ENCODE results near the gene ARHGEF28. TPM values are rescaled to one million over a fixed set of nuclear protein-coding genes. Genes with fewer than 3 reads are reported as not detected.

ARHGEF28 gene
- total and polyA plus RNA-seq, 8 donors = 13.9 to 156 (median 55.7) TPM

DNA sequence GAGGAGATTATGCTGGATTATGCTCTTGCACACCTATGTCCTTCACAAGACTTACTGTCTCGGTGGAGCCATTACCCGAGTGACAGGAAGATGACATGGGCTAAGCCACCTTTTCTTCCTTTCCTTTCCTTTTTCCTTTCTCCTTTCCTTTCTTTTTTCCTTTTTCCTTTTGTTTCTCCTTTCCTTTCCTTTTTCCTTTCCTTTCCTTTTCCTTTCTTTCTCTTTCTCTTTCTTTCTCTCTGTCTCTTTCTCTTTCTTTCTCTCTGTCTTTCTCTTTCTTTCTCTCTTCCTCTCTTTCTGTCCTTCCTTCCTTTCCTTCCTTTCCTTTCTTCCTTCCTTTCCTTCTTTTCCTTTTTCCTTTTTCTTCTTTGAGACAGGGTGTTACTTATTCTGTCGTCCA, 202.5 kb downstream of the ARHGEF28 start:
- H3K27ac ChIP-seq = no peak overlapping the region
- intact Hi-C loops (cut with DNase I; ENCODE audit: low total_unique reads) = no loop called here
- no peak for DNase-seq

GRCh38 chr5:73830646-73831045, 204.7 kb downstream of the ARHGEF28 start:
- 58 to 74% (median 71%) methylated on average over 1 of the region's 1 CpG for WGBS, 5 donors
- intact Hi-C loops (cut with DNase I; ENCODE audit: low total_unique reads) = no loop called here
- peaks cover 0 to 15% (median 4%) of the 10 kb centered on the region in 4 donors for H3K4me1 ChIP-seq
- no peaks in the 10 kb centered on the region for H3K27me3 ChIP-seq
- H3K4me3 ChIP-seq = no peak overlapping the region
- no peak for DNase-seq
- no peak overlapping the region for H3K27ac ChIP-seq
- no peak for TF ChIP-seq EP300 (IDR thresholded peaks at IDR 0.05)
- no peak for TF ChIP-seq POLR2AphosphoS5 (IDR thresholded peaks at IDR 0.05)
- TF ChIP-seq CTCF (IDR thresholded peaks at IDR 0.05) = no peak
- TF ChIP-seq POLR2A (IDR thresholded peaks at IDR 0.05) = no peak
- peaks cover 0 to 16% (median 8%) of the 10 kb centered on the region in 4 donors for H3K36me3 ChIP-seq
- no peaks in the 10 kb centered on the region for H3K9me3 ChIP-seq

More for the DNA sequence above, 202.5 kb downstream of the ARHGEF28 start:
- no peak for TF ChIP-seq CTCF (IDR thresholded peaks at IDR 0.05)
- TF ChIP-seq POLR2AphosphoS5 (IDR thresholded peaks at IDR 0.05) = no peak
- TF ChIP-seq POLR2A (IDR thresholded peaks at IDR 0.05) = no peak
- TF ChIP-seq EP300 (IDR thresholded peaks at IDR 0.05) = no peak
- Histone ChIP-seq H3K9me3 (no peaks in the 10 kb centered on the region), H3K4me3 (no peak overlapping the region), H3K27me3 (no peaks in the 10 kb centered on the region), H3K4me1 (peaks cover 0 to 27% (median 10%) of the 10 kb centered on the region in 4 donors), H3K36me3 (peaks cover 0 to 14% (median 5%) of the 10 kb centered on the region in 4 donors)
- 87 to 96% (median 93%) methylated on average over 3 of the region's 3 CpGs for WGBS, 5 donors

- Histone ChIP-seq H3K36me3 (peaks cover 0 to 16% (median 8%) of the 10 kb centered on the region in 4 donors), H3K9me3 (no peaks in the 10 kb centered on the region), H3K4me3 (no peak overlapping the region), H3K27ac (no peak overlapping the region), H3K27me3 (no peaks in the 10 kb centered on the region), H3K4me1 (peaks cover 0 to 15% (median 4%) of the 10 kb centered on the region in 4 donors)
- 64 to 86% (median 73%) methylated on average over 3 of the region's 3 CpGs for WGBS, 5 donors
- DNase-seq = no peak
- TF ChIP-seq POLR2A (IDR thresholded peaks at IDR 0.05) (no peak), POLR2AphosphoS5 (IDR thresholded peaks at IDR 0.05) (no peak), EP300 (IDR thresholded peaks at IDR 0.05) (no peak), CTCF (IDR thresholded peaks at IDR 0.05) (no peak)
- intact Hi-C loops (cut with DNase I; ENCODE audit: low total_unique reads) = no loop called here
Measured at GRCh38 chr5:73831066-73831465, 205.1 kb downstream of the ARHGEF28 start.

DNA sequence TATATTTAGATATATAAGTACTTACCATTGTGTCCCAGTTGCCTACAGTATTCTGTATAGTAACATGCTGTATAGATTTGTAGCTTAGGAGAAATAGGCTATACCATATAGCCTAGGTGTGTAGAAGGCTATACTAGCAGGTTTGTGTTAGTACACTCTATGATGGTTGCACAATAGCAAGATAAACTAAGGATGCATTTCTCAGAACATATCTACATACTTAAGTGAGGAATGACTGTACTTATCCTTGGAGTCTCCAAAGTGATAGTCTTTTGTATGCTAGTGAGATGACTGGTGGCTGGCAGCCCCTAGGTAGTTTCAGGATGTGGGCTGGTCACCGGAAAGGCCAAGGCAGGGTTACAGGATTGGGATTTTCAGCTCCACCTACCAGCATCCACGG, 208.7 kb downstream of the ARHGEF28 start:
- Histone ChIP-seq H3K9me3 (no peaks in the 10 kb centered on the region), H3K36me3 (peaks cover 0 to 16% (median 8%) of the 10 kb centered on the region in 4 donors), H3K27me3 (no peaks in the 10 kb centered on the region), H3K4me1 (peaks cover 0 to 9% (median 0%) of the 10 kb centered on the region in 4 donors), H3K27ac (no peak overlapping the region), H3K4me3 (no peak overlapping the region)
- intact Hi-C loops (cut with DNase I; ENCODE audit: low total_unique reads) = no loop called here
- DNase-seq = no peak
- 81 to 98% (median 94%) methylated on average over 2 of the region's 2 CpGs for WGBS, 5 donors
- TF ChIP-seq CTCF (IDR thresholded peaks at IDR 0.05) (no peak), POLR2A (IDR thresholded peaks at IDR 0.05) (no peak), EP300 (IDR thresholded peaks at IDR 0.05) (no peak), POLR2AphosphoS5 (IDR thresholded peaks at IDR 0.05) (no peak)
